Stimulated activated CD4-positive, alpha-beta T cell treated with anti-CD3 and anti-CD28 coated beads, Interleukin-12 subunit alpha, Interleukin-12 subunit beta, amount 100 ng/mL, for 4 hours (primary cell): ENCODE results near the gene TBC1D13.
"Not testable (repeated sequence)": the region's sequence is repeated elsewhere in the genome, so short reads cannot be mapped to it uniquely, and the experiment has no call there.

Source experiments
- DNase-seq: peaks from one replicate; pipeline ENCODE4 v3.0.0-alpha.2; 2020

TBC1D13 gene

DNA sequence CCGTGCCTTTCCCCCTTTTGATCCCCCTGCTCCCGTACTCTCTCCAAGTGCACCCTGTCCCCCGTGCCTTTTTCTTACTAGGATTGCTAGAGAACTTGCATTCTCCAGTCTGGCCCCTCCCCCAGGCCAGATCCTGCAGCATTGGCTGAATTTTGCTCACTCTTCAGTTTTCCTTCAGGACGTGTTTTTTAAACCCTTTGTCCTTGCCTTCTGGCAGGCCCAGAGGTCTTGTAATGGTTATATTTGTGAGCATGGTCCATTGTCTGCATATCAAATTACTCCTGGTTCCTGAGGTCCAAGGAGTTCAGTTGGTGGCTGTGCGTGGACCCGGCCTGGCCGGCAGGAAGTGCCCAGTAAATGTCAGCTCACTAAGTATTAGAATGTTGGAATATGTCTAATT is 606 bp downstream of the TBC1D13 start:
- no peak for DNase-seq

DNA sequence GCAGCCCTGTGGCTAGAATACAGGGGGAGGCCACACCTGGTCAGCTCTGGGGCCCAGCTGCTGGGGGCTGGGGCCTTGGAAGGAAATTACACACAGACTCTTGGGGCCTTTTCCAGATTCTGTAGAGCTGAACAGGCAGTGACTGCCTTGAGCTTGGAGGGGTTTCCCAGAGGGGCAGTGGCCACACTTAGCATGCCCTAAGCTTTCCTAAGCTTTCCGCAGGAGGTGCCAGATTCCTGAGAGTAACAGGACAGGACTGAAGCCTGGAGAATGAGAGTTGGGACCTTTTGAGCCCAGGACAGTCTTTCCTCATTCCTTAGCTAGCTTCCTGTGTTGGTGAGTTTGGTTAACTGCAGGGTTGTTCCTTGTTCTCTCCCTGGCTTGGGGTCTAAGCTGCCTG is 1.4 kb downstream of the TBC1D13 start:
- no peak for DNase-seq

DNA sequence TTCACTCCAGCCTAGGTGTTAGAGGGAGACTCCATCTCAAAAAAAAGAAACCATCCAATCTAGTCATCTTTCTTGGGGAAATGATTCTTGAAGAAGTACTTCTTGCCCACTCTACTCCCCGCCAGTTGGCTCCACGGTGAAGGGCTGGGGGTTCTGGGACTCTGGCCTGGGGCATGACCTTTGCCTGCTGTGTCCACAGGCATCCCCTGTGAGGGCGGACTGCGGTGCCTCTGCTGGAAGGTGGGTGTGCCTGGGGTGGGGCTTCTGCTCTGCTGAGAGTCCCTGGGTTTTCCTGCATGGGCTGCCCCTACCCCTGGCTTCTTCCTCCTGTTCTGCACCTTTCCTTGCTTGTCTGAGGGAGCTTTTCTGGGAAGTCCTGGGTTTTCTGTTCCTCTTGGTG is 3.5 kb downstream of the TBC1D13 start:
- no peak for DNase-seq

DNA sequence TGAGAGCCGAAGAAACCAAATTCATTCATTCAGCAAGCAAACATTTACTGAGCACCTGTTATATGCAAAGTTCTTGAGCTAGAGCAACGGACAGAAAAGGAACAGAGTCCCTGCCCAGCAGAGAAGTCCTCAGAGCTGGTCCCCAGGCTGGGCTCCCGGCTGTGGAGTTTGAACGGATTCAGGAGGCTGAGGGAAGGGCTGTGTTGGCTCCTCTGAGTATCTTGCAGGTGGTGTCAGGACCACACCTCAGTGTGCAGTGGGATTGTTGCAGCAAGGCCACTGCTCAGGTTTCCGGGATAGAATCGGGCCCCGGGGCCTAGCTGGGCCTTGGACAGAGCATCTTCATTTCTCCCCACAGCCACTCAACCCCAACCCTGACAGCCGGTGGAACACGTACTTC is 5.1 kb downstream of the TBC1D13 start:
- DNase-seq: no peak

DNA sequence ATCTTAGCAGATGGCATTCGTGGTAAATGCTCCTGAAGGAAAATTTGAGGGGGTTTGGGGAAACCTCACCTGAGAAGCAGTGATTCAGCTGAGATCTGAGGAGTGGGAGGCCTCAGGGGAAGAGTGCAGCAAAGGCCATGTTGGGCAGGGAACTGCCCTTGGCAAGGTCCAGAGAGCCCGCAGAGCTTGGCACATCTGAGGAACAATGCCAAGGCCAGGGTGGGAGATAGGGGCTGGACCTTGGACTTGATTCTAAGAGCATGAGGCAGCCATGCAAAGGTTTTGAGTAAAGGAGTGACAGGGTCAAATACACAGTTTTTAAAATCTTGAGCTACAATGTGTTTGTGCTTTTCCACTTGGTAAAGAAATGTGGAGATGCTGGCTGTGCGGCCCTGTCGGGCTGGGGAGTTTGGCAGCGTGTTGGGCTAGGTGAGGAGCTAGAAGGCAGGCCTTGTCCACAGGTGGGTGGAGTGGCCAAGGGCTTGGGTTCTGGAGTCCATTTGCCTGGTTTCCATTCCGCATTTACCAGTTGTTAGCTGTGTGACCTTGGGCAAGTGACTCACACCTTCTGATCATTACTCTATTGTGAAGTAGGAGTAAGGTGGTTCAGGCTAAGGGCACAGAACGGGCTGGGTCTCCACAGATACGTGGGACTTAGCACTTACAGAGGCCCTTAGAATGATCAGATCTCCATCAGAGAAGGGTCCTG is 6.1 kb downstream of the TBC1D13 start:
- DNase-seq: no peak

DNA sequence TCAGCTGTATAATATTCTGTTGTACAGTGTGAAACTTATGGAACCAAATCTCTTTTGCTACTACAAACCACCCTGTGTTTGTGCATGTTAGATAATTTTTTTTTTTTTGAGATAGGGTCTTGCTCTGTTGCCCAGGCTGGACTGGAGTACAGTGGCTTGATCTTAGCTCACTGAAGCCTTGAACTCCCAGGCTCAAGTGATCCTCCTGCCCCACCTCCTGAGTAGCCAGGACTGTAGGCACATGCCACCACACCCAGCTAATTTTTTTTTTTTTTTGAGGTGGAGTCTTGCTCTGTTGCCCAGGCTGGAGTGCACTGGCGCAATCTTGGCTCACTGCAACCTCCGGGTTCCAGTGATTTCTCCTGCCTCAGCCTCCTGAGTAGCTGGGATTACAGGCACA is 7.9 kb downstream of the TBC1D13 start:
- DNase-seq: not testable (repeated sequence)

DNA sequence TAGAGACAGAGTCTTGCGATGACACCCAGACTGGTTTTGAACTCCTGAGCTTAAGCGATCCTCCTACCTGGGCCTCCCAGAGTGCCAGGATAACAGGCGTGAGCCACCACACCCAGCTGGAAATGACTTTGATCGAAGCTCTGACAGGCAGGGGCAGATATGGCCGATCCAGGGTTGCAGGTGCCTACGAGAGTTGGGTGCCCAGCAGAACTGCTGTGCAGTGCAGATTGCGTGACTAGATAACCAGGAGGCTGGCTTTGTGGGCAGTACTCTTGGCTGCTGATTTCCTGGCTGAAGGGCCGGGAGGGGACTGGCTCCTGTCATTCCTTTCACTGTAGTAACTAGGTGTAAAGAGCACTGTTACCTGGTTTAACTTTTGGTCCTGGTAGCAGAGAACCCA is 11.8 kb downstream of the TBC1D13 start:
- DNase-seq: no peak

DNA sequence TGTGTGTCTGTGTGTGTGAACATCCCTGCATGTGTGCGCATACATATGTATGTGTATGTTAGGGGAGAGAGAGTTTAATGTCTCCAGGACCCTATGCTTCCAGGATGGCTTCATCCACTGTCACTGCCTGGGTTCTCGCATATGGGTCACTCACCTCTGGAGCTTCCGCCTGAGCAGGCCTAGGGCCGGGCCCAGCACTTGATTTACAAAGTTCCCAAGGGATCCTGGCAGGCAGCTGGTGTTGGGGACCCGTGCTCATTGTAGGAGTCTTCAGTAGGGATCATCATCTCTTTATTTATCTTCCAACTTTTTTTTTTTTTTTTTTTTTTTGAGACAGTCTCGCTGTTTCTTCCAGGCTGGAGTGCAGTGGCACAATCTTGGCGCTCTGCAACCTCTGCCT is 13.0 kb downstream of the TBC1D13 start:
- DNase-seq: no peak

DNA sequence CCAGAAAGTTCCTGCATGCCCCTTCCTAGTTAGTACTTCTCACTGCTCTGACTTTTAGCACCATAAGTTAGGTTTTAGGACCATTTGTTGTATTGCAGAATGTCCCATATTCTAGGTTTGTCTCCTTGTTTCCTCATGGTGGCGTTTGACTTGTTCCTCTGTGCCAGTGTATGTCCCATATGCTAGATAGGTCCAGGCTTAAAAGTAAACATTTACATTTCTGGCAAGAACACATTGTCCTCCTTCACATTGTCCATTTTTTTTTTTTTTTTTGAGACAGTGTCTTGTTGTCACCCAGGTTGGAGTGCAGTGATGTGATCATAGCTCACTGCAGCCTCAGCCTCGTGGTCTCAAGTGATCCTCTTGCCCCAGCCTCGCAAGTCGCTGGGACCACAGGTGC is 15.4 kb downstream of the TBC1D13 start:
- no peak for DNase-seq

DNA sequence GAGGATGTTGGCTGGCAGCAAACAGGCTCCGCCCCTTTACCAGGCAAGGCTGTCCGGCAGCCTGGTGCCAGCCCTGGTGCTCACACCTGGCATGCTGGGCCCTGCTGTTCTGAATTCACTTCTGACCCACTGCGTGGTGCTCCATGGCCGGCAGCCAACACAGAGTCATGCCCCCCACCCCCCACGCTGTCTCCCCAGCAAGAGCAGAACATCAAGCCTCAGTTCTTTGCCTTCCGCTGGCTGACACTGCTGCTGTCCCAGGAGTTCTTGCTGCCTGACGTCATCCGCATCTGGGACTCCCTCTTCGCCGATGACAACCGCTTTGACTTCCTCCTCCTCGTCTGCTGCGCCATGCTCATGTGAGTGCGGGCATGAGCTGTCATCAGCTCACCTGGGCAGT is 18.6 kb downstream of the TBC1D13 start:
- DNase-seq: no peak

DNA sequence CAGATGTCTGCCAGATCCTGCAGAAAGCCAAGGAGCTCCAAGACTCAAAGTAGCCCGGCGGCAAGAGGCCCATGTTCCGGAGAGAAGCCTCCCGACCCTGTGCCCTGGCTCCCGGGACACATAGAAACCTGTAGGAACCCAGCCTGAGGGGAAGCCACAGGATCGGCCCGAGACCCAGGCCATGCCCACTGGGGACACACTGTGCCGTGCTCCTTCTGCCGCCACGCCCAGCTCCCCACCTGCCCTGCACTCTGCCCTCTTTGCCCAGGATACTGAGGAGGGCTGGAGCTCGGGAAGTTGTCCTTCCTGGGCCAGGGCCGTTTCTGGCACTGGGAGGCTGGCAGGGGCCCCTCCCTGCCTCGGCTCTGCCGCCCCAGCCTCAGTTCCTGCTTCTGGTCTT is 20.8 kb downstream of the TBC1D13 start:
- DNase-seq: no peak

DNA sequence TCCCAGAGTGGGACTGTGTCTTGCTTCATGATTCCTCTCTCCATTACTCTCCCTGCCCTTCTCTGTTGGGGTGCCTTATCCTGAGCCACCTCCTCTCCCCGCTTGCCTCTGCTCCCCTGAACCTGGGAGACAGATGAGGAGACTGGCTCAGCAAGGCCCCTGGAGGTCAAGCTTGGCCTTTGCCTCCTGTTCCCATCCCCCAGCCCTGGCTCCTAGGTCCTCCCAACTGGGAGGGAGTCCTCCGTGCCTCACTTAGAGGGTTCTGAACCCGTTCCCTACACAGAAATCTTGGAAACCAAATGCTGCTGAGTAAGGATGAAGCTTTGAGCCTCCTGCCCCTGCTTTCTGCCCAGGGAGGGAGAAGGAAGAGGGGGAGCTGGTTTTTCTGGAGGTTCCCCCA is 21.5 kb downstream of the TBC1D13 start:
- DNase-seq: no peak

DNA sequence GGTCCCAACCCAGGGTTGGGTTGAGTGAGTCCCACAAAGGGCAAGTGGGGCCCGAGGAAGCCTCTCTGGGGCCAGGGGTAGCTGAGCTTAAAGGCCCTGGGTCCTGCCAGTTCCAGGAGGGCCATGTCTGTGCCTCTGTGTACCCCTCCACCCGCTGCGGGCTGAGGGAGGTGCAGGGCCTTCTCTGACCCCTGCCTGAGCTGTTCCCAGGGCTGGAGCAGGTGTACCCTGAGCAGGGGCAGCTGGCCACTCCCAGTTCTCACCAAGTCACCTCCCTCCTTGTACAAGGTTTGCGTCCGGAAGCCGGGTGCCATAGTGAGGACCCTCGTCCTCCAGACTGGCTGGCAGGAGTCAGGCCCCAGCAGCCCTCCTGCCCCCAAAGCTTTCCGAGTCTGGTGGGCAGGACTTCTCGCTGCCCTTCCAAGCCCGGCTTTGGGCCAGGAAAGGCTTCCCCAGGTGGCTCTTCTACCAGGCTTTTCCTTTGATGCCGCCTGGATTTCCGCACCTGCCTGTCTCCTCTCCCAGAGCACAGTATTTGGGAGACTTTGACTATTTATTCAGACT is 22.1 kb downstream of the TBC1D13 start:
- DNase-seq: no peak

DNA sequence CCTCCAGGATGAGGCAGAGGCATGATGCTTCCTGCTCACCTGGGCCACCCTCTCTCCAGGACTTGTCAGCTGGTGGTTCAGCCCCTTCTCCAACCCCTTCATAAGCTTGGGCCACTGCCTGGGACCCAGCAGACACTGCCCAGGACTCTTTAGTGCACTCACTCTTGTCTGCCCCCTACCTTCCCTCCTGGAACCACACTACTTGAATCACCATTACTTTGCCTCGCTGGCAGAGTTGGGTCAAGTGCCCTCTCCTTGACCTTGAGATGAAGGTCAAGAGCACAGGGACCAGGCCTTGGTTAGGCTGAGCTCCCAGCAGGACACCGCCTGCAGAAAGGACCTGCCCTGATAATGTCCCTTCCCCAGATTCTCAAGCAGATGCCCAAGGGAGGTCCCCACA is 22.8 kb downstream of the TBC1D13 start:
- no peak for DNase-seq

DNA sequence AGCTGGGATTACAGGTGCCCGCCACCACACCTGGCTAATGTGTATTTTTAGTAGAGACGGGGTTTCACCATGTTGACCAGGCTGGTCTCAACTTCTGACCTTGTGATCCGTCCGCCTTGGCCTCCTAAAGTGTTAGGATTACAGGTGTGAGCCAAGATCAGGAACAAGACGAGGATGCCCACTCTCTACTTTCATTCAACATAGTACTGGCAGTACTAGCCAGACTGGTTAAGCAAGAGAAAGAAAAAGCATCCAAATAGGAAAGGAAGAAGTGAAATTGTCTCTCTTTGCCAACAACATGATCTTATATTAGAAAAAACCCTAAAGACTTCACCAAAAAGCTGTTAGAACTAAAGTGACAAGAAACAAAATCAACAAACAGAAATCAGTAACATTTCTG is 23.8 kb downstream of the TBC1D13 start:
- no peak for DNase-seq

DNA sequence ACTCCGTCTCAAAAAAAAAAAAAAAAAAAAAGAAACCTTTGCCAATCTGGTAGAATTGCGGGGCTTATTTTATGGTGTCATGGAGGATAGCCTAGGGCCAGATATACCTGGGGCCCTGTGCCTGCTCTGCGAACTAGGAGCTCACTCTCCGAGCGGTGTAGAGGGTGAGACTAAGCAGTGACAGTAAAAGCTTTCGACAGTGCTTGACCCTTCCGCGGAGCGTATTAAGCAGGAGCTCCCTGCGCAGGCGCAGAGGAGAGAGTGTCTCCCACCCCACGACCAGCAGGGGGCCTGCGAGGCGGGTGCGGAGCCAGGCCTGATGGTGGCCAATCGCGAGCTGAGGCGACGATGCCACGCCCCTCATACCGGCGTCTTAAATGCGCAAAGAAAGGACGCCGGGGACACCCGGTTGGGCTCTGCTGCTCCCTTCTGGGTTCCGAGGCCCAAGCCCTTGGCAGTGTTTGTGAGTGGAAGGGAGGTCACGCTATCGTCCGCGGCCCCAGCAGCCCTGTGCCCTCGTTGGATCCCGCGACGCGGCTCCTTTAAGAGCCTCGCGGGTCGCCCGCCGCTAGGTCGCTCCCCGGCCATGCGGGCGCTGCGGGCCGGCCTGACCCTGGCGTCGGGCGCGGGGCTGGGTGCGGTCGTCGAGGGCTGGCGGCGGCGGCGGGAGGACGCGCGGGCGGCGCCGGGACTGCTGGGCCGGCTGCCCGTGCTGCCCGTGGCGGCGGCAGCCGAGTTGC is 31.2 kb downstream of the TBC1D13 start, which contains the start of gene ENDOG:
Gene ENDOG (plus strand): TSS at position 402 of the 740 bp plus-strand sequence. CDS start 185 bp downstream, at position 587.
- DNase-seq: peak; percentile 97

DNA sequence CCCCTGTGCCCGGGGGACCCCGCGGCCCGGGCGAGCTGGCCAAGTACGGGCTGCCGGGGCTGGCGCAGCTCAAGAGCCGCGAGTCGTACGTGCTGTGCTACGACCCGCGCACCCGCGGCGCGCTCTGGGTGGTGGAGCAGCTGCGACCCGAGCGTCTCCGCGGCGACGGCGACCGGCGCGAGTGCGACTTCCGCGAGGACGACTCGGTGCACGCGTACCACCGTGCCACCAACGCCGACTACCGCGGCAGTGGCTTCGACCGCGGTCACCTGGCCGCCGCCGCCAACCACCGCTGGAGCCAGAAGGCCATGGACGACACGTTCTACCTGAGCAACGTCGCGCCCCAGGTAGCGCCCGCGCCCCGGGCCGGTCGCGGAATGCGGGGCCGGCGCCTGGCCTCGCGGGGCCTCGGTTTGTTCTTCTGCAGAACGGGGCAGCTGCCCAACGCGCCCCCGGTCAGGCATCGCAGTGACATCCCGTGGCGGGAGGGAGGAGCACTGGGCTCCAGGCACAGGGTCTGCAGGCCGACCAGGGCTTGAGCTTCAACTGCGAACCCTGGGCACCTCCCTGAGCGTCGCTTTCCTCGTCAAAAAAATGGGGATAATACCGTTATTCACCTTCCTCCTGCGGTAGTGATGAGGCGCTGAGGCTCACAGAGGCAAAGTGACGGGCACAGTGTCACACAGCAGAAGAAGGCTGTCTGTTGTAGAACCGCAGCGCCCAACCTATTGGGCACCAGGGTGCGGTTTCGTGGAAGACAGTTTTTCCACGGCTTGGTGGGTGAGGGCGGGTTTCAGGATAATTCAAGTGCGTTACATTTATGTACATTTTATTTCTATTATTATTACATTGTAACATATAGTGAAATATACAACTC is 32.0 kb downstream of the TBC1D13 start:
- peak; percentile 43 for DNase-seq

DNA sequence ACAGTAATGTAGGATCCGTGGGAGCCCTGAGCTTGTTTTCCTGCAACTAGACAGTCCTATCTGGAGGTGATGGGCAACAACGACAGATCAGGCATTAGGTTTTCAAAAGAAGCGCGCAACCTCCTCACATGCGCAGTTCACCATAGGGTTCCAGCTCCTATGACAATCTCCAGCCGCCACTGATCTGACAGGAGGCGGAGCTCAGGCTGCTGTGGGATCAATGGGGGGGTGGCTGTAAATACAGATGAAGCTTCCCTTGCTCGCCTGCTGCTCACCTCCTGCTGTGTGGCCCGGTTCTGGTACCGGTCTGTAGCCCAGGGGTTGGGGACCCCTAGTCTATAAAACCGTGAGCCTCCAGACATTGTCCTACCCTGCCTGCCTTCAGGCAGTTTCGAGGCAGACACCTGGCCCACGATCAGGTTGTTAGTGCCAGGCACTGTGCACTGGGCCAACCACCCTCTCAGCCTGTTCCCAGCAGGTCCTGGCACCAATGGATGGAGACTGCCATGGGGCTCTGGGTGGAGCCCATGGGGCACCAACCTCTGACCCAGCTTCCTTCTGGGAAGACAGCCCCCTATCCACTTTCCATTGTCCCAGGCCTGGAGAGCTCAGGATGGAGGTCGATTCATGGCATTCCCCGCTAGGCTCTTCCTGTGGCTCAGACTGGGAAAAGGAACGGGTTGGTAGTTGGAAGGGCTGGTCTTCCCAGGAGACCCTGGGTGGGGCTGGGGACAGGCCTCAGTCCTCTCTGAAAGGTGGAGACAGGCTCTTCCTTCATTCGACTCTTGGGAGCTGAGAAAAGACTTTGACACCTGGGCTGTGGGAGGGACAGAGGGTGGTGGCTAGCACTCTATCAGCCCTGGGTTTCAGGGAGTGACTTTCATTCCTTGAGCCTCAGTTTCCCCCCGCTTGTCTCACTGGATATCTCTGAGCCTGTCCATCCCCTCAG is 32.9 kb downstream of the TBC1D13 start:
- DNase-seq: no peak

DNA sequence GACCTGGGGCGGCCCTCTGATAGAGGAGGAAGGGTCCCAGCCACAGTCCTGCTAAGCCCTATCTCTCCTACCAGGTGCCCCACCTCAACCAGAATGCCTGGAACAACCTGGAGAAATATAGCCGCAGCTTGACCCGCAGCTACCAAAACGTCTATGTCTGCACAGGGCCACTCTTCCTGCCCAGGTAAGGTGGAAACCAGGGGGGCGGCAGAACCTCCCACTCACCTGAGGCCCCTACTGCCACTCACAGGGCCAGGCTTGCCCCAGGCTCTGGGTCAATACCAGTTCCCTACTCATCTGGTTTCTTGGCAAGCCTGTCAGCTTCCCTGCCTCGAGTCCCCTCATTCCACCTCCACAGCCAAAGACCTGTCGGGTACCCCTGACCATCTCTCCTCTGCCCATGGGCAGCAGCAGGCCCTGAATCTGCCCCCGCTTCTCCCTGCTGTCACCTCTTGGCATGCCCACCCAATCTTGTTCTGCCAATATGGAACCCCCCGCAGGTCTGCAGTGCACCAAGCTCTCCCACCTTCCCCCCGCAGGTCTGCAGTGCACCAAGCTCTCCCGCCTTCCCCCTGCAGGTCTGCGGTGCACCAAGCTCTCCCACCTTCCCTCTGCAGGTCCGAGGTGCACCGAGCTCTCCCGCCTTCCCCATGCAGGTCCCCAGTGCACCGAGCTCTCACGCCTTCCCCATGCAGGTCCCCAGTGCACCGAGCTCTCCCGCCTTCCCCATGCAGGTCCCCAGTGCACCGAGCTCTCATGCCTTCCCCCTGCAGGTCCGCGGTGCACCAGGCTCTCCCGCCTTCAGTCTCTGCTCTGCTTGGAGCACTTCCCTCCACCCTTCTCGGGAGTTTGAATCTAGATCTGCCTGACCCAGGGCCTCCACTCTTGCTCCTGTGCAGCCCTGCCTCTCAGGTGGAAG is 33.9 kb downstream of the TBC1D13 start:
- no peak for DNase-seq

DNA sequence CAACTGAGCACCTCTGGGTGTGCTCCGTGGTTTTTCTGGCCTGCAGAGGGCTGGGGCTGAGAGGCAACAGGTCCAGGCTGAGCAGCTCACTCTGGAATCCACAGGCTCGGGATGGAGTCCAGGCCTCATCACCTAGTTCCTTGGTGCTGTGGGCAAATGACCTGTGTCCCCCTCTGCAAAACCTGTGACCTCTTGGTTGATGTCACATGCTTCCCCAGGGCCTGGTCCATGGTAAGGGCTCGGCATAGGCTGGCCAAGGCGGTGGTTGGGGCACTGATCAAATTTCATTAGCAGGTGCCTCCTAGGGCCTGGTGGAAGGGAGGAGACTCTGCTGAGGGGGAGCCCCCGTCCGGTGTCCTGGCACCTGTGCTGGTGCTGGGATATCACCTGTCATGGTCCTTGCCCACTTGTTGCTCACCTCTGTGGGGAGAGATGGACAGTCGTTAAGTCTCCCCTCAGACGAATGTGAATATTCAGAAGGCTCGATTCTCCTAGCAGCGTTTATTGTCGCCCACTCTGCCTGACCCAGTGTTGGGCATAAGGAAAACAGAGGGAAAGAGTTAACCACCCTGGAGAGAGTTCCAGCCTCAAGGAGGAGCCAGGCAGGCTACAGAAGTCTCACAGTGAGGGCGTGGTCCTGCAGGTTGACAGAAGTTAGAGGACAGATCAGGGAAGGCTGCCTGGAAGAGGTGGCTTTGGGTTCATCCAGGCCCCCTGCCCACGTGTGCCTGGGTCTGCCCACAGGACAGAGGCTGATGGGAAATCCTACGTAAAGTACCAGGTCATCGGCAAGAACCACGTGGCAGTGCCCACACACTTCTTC is 34.7 kb downstream of the TBC1D13 start:
- DNase-seq: no peak
